Activated T-cell treated with anti-CD3 and anti-CD28 coated beads for 48 hours (primary cell): Measurements from ENCODE around the gene MGA.

ENCODE experiments used
- DNase-seq: peaks from one replicate; pipeline ENCODE4 v3.0.0-alpha.2; 2020; ENCODE audit warnings: low read depth

Gene MGA

DNA sequence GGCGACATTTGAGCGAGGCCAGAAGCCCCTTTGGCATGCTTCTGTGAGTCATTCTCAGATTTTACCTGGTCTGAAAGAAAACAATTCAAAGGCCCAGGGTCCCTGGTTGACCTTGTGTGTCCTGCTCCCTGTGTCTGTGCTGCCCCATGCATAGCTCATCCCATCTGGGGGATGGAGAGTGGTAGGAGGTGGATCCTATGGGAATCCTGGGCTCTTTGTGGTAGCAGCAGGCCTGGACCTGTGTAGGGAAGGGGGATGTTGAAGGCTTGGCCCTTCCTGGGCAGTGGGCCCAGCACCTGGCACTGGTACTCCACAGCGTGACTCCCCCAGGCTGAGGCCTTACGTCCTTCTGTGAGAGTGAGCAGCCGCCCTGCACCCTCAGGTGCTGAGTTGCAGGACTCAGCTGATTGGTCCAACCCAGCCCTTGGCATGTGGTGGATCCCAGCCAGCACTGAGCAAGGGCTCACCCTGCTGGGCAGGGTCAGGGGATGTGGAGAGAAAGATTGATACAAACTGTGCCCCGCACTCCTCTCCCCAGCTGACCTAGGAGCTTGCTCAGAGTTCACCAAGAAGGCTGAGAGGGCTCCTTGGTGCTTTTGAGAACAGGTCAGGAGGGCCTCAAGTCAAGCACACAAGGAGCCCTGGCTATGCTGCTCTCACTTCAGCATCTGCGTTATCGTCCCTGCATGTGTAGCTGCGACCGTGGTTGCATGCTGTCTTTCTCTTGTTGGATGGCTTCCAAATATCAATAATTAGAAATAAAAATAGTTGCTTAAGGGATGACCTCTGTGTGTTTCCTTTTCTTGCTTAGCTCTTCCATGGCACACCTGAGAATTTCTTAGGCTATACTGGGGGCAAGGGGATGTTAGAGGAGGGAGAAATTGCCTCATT, 146.3 kb downstream of the MGA start:
- no peak for DNase-seq

DNA sequence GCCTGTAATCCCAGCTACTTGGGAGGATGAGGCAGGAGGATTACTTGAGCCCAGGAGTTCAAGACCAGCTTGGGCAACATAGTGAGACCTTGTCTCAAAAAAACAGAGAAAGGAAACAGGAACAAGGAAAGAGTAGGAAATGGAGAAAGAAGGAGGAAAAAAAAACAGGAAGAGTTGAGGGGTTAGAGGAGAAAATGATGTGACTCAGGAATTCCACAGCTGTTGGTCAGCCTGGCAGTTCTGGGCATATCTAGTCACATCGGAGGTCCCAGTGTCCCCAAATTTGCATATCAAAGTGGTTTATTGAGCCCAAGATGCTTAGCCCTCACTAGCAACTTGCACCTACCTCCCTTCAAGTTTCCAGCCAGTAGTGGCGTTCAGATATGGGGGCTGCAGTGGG, 148.9 kb downstream of the MGA start:
- no peak for DNase-seq

DNA sequence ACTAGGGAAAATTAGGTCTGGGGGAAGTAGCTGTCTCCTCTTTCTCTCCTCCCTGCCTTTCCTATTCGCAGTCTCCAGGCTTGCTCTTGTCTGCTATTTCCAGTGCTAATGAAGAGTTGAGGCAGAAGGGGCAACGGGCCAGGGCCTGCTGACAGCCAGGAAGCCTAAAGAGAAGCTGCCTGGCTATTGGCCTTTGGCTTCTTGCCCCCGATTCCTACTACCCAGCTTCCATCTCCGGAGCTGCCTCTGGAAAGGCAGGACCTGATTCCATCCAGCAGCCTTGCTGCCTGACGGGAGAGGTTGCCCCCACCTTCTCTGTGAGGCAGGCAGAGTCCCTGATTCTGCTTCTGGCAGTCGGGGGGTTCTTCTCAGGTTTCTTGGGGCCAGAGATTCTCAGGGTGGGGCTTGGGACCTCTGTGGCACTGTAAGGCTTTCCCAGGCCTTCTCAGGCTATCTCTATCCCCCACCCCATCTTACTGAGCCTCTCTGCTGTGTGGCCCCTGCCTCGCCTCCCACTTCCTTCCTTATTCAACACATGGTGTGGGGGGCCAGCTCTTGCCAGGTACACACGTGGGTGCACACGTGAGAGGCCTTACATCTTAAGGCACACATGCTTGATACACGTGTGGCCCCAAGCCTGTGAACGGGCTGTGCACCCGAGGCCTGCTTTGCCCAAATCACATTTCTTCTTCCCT, 149.5 kb downstream of the MGA start:
- DNase-seq, result no peak

DNA sequence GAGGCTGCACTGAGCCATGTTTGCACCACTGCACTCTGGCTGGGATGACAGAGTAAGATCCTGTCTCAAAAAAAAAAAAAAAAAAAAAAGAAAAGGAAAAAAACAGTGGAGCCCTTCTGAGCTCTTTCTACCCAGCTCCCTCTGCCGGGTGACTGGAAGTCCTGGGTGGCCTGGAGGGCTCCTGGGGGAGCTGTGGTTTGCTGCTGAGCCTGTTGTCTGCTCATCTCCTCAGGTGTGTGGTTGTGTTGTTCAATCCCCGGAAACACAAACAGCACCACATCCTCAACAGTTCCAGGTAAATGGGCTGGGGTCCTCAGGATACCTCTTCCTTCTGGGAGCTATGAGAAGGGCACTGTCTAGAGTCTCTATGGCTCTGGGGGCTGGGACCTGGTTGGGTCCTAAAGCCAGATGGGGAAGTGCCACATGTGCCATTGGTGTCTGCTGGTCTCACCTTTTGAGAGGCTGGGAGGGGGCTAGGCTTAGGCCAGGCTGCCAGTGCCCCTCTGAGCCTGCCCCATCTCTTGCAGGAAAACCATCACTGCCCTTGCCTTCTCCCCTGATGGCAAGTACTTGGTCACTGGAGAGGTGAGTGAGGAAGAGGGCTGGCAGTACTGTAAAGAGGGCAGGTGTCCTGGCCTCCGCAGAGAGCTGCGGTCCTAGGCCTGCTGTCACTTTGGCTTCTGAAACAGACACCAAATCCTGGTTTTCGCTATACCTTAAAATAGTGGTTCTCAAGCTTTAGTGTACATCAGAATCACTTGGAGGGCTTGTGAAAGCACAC, 150.6 kb downstream of the MGA start:
- no peak for DNase-seq

DNA sequence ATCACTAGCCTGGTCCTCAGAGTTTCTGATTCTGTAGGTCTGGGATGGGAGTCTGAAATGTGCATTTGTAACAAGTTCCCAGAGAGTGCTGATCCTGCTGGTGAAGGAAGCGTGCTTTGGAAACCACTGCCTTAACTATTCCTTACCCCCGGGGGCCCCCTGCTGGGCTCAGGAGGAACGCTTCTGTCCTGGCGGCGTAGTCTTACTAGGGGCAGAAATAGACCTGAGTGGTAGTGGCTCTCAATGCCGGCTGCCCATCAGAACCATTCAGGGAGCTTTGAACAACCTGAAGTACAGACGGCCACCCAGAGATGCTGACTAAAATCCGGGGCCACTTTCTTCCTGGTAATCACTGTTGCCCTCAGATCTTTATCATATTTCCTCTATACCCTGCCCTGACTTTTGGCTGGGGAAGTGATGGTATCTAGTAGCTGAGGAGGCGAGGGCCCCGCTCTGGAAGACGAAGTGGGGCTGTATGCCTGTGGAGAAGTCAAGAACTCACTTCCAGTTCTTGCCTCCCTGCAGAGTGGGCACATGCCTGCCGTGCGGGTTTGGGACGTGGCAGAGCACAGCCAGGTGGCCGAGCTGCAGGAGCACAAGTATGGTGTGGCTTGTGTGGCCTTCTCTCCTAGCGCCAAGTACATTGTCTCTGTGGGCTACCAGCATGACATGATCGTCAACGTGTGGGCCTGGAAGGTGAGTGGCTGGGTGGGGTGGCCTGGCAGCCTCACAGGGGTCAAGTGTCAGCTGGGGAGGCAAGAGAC, 151.4 kb downstream of the MGA start:
- peak; percentile 53 for DNase-seq

DNA sequence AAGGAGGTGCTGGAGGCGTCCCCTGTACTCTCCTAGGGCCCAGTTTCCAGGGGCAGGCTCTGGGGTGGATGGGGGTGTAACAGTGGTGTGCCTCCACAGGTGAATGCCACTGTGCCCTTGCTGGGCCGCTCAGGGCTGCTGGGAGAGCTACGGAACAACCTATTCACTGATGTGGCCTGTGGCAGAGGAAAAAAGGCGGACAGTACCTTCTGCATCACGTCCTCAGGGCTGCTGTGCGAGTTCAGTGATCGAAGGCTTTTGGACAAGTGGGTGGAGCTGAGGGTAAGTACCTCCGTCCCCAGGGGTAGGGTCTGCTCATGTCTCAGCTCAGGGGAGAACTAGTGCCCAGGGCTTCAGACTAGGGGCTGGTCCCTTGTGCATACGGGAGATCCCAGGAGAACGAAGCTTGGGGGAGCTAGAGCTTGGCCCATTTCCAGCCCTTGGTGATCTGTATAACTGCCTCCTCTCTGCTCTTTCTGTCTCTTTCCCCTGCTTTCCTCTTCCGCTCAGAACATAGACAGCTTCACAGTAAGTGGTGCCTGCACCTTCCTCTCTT, 152.7 kb downstream of the MGA start:
- DNase-seq, result no peak

DNA sequence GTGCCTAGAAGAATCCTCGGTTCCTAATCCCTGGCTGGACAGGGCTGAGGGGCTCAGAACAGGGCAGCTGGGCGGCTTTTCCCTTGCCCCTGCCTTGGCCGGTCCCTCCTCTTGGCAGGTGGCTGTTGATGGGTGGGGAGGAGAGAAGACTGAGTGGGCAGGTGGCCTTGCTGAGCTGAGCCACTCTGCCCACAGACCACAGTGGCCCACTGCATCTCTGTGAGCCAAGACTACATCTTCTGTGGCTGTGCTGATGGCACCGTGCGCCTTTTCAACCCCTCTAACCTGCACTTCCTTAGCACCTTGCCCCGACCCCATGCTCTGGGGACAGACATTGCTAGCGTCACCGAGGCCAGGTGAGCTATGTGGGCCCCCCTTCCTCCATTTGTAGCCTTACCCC, 153.2 kb downstream of the MGA start:
- no peak for DNase-seq

DNA sequence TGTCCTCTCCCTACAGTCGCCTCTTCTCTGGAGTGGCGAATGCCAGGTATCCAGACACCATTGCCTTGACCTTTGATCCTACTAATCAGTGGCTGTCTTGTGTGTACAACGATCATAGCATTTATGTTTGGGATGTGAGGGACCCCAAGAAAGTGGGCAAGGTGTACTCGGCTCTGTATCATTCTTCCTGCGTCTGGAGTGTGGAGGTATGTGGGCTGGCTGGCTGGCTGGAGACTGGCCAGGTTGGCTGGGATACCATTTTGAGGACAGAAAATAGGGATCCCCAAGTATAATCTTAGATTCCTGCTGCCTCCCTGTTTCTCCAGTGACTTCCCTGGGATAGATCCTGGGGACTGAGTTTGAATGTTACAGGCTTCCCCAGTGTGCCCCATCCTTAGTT, 154.3 kb downstream of the MGA start:
- DNase-seq, result no peak

DNA sequence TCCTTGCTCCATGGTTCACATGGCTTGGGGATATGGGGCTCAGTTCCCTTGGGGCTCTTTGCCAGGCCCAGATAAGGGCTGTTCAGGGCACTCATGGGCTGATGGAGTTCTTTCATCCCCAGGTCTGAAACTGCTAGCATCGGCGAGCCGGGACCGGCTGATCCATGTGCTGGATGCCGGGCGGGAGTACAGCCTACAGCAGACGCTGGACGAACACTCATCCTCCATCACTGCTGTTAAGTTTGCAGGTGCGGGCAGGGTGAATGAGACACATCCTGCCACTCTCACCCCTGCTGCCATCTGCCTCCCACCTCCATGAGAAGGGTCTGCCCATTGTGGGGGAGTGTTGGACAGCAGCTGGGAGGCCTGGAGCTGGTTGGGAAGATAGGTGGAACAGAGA, 156.6 kb downstream of the MGA start:
- no peak for DNase-seq

DNA sequence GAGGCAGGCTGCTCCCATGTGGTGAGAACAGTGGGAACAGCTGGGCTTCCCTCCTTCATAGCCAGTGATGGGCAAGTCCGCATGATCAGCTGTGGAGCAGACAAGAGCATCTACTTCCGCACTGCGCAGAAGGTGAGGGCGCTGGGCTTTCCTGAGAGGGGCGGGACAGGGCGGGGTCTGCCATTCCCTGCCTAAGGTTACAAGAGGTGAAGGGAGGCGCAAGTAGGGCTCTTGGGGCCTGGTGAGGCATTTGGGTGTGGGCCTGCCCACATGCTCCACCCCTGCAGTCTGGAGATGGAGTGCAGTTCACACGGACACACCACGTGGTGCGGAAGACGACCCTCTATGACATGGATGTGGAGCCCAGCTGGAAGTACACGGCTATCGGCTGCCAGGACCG, 157.1 kb downstream of the MGA start:
- no peak for DNase-seq

DNA sequence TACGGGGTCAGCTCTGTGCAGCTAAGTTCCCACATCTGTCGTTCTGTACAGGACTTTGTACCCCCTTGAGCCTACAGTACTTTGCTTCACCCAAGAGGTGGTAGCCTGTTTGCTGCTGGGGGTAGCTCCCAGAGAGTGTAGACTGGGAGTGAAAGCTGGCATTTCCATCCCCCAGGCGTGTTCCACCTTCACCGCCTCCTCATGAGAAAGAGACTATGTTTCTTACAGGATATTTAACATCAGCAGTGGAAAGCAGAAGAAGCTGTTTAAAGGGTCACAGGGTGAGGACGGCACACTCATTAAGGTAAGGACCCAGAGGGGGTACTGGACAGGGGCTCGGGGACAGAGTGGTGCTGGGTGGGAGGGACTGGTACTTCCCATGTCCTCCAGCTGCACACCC, 157.6 kb downstream of the MGA start:
- no peak for DNase-seq

DNA sequence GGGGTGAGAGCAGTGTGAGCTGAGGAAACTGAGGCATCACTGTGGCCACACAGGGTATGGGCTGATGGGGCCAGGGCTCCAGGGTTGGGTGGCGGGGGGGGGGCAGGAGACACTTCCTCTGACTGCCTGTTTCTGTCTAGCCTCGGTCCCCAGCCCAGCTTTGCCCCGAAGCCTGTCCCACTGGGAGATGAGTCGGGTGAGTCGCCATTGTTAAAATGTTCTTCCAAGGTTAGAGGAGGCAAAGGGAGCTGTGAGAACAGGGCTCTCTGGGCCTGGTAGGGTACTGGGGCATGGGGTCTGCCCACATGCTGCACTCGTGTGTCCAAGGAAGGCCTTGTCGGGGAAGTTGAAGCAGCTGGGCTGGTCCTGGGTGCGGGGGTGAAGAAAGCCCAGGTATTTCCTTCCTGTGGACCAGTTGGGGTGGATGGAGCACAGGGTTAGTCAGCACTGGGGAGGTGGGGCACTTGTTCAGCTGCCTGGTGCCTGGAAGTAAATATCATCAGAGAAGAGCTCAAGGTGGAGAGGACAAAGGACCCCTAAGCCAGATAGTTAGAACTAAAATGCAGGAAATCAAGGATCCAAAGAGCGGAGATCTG, 159.3 kb downstream of the MGA start:
- DNase-seq, result no peak

DNA sequence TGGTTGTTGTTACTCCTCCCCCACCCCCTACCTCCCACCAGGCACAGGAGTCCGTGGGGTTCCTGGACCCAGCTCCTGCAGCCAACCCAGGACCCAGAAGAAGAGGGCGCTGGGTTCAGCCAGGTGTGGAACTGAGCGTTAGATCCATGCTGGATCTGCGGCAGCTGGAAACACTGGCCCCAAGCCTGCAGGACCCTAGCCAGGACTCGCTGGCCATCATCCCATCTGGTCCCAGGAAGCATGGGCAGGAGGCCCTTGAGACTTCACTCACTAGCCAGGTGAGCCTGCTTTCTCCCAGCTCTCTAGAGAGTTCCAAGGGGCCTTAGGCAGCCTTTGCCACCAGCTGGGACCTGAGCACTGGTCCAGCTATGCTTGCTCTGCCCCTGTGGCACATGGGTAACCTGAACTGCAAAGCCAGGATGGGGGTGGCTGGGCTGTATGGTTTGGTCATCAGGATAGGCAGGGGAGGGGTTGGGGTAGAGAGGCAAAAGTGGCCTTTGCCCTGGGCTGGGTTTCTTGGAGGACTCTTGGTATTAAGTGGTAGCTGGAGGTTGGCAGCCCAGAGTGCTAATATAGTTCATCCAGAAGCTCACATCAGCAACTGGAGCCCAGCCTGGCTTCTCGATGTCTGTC, 160.7 kb downstream of the MGA start:
- DNase-seq, result no peak

DNA sequence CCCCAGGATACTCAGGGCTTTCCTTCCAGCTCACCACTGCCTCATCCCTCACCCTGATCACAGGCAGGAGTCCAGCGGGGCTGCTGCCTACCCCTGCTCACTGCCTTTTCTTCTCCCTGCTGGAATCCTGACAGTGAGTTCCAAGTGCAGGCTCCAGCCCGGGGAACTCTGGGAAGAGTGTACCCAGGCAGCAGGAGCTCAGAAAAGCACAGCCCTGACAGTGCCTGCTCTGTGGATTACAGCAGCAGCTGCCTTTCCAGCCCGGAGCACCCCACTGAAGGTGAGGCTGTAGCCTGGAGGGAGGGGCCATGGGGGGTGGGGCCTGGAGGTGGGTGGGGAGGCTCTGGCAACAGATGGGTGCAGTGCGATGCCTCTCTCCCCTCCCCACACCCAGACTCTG, 161.6 kb downstream of the MGA start:
- no peak for DNase-seq

DNA sequence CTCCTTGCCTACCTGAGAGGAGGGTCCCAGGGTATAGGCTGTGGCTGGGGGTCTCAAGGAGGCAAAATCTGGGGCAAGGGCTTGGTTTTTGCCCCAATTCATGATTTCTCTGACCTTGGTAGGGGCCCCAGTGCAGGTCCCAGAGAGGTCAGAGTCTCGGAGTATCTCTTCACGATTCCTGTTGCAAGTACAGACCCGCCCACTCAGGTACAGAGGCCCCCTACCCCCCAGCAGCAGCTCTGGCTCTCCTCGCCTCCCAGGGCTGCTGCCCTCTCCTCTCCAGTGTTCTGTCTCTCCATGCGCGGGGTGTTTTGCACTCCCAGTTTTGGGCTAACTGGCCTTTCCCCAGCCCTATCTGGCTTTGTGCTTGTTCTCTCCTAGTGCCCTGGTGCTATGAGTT, 162.3 kb downstream of the MGA start:
- DNase-seq, result no peak
